Natural killer cell (primary cell): Measurements from ENCODE around the gene CCDC28A. TPM values are rescaled to one million over a fixed set of nuclear protein-coding genes. Genes with fewer than 3 reads are reported as not detected.

Source experiments
- ATAC-seq, 3 donors: fragments of 150-1000 bp in 2 of 3; fragments of 200-7000 bp in 1 of 3; cut with Tn5 transposase; 1 replicate in 1 of 3; 2 replicates in 2 of 3; pipeline ENCODE4 v1.10.0; 2021; ENCODE audit warnings: mild to moderate bottlenecking in 2 of 3, moderate library complexity in 2 of 3
- DNase-seq, 2 donors: peaks; one replicate each; pipeline versions ENCODE4 v3.0.0 to v3.0.0-alpha.2; 2013 to 2021; ENCODE audit warnings: mixed read lengths in 1 of 2
- H3K27ac ChIP-seq: one replicate; pipeline ENCODE4 v1.5.1; 2013; ENCODE audit warnings: mild to moderate bottlenecking, low read length
- H3K27me3 ChIP-seq: one replicate; pipeline ENCODE4 v1.6.1; 2013; ENCODE audit warnings: low read length; ENCODE audit not compliant: control insufficient read depth, insufficient read depth
- H3K36me3 ChIP-seq: one replicate; pipeline ENCODE4 v1.6.1; 2013; ENCODE audit warnings: low read length; ENCODE audit not compliant: control insufficient read depth, insufficient read depth
- H3K4me1 ChIP-seq: one replicate; pipeline ENCODE4 v1.6.1; 2013; ENCODE audit warnings: low read length; ENCODE audit not compliant: control insufficient read depth, insufficient read depth
- H3K4me3 ChIP-seq: one replicate; pipeline ENCODE4 v1.5.1; 2013; ENCODE audit warnings: low read length
- H3K9me3 ChIP-seq: one replicate; pipeline ENCODE4 v1.6.1; 2013; ENCODE audit warnings: low read length; ENCODE audit not compliant: control insufficient read depth, insufficient read depth
- H3K27ac Mint-ChIP-seq, 2 donors: one replicate each; pipeline ENCODE4 v1.8.0; 2022; ENCODE audit warnings: mild to moderate bottlenecking in 2 of 2, mixed read lengths in 2 of 2, moderate library complexity in 1 of 2
- H3K27me3 Mint-ChIP-seq, 2 donors: one replicate each; pipeline ENCODE4 v1.8.0; 2022; ENCODE audit warnings: low read depth in 2 of 2, mixed read lengths in 2 of 2
- H3K36me3 Mint-ChIP-seq: one replicate; pipeline ENCODE4 v1.8.0; 2022; ENCODE audit warnings: mixed read lengths
- H3K4me1 Mint-ChIP-seq, 2 donors: one replicate each; pipeline ENCODE4 v1.8.0; 2022; ENCODE audit warnings: mixed read lengths in 2 of 2
- H3K4me3 Mint-ChIP-seq: one replicate; pipeline ENCODE4 v1.8.0; 2022; ENCODE audit warnings: mild to moderate bottlenecking, moderate library complexity, mixed read lengths
- H3K9me3 Mint-ChIP-seq, 2 donors: one replicate each; pipeline ENCODE4 v1.8.0; 2022; ENCODE audit warnings: mixed read lengths in 2 of 2
- CTCF ChIP-seq: fragments of 200-600 bp; IDR thresholded peaks from one replicate; pipeline ENCODE4 v1.8.0; 2022; ENCODE audit warnings: antibody characterized with exemption
- WGBS: methylation state at CpG from one replicate; pipeline ENCODE4 v1.1.7; 2013; ENCODE audit warnings: missing lambda C conversion rate; ENCODE audit not compliant: insufficient coverage; 5-methylcytosine and 5-hydroxymethylcytosine counted together
- intact Hi-C: fragments of 100-400 bp; cut with micrococcal nuclease; formaldehyde crosslinking; loops from one replicate; pipeline ENCODE4 v1.14.2; 2022
- total RNA-seq, 4 donors: library from RNA; stranded (reverse); fragments of 120-200 nt in 1 of 4; gene quantifications; one replicate each; pipeline versions ENCODE4 v1.2.3 to v1.2.4, GENCODE V29; 2013 to 2022

Gene CCDC28A
- total RNA-seq, 3 donors from 2014 or later (not counting 1 experiment from before 2014, with no cell fraction given): 22.2 to 25.4 (median 24.3) TPM

- no peaks in the 10 kb centered on the region for H3K4me1 Mint-ChIP-seq
- no peaks in the 10 kb centered on the region for H3K9me3 ChIP-seq
- no peak overlapping the region for H3K27ac Mint-ChIP-seq
- WGBS: 92% methylated on average over 8 of the region's 9 CpGs
- no peaks in the 10 kb centered on the region for H3K36me3 ChIP-seq
- DNase-seq: no peak
- H3K9me3 Mint-ChIP-seq: no peaks in the 10 kb centered on the region
- no peak overlapping the region for H3K4me3 Mint-ChIP-seq
- H3K36me3 Mint-ChIP-seq: no peaks in the 10 kb centered on the region
- H3K4me1 ChIP-seq: no peaks in the 10 kb centered on the region
- no peak overlapping the region for H3K4me3 ChIP-seq
- no peak for ATAC-seq
- no peaks in the 10 kb centered on the region for H3K27me3 ChIP-seq
- no peak overlapping the region for H3K27ac ChIP-seq
- no peak for TF ChIP-seq CTCF
- peaks cover 6 to 21% of the 10 kb centered on the region in 2 donors for H3K27me3 Mint-ChIP-seq
- intact Hi-C loops: no loop called here
Measured at GRCh38 chr6:138805016-138805765, 31.6 kb downstream of the CCDC28A start.

- intact Hi-C loops: no loop called here
- H3K4me1 ChIP-seq: no peaks in the 10 kb centered on the region
- H3K4me3 Mint-ChIP-seq: no peak overlapping the region
- no peak overlapping the region for H3K27ac ChIP-seq
- no peak overlapping the region for H3K27ac Mint-ChIP-seq
- H3K4me3 ChIP-seq: no peak overlapping the region
- H3K9me3 Mint-ChIP-seq: no peaks in the 10 kb centered on the region
- H3K4me1 Mint-ChIP-seq: no peaks in the 10 kb centered on the region
- no peaks in the 10 kb centered on the region for H3K36me3 ChIP-seq
- peaks cover 6 to 21% of the 10 kb centered on the region in 2 donors for H3K27me3 Mint-ChIP-seq
- no peaks in the 10 kb centered on the region for H3K9me3 ChIP-seq
- H3K27me3 ChIP-seq: no peaks in the 10 kb centered on the region
- ATAC-seq (no peak), DNase-seq (no peak)
- H3K36me3 Mint-ChIP-seq: no peaks in the 10 kb centered on the region
- WGBS: no CpG with 5 or more reads among the region's 1 CpG
- TF ChIP-seq CTCF: no peak
Measured at GRCh38 chr6:138806889-138807288, 33.3 kb downstream of the CCDC28A start.

GRCh38 chr6:138809677-138810076 lies 36.1 kb downstream of the CCDC28A start:
- DNase-seq (no peak), ATAC-seq (no peak)
- Mint-ChIP-seq H3K27me3 (peaks cover 9 to 11% of the 10 kb centered on the region in 2 donors), H3K4me3 (no peak overlapping the region), H3K36me3 (no peaks in the 10 kb centered on the region), H3K4me1 (no peaks in the 10 kb centered on the region), H3K9me3 (no peaks in the 10 kb centered on the region), H3K27ac (no peak overlapping the region)
- H3K36me3 ChIP-seq: no peaks in the 10 kb centered on the region
- no peak for TF ChIP-seq CTCF
- no peak overlapping the region for H3K27ac ChIP-seq
- no peaks in the 10 kb centered on the region for H3K27me3 ChIP-seq
- 92% methylated on average over 1 of the region's 3 CpGs for WGBS
- H3K9me3 ChIP-seq: no peaks in the 10 kb centered on the region
- intact Hi-C loops: loop anchor here (10.0 kb wide), 1 partner anchor 245 kb away; no protein-coding TSS in a partner anchor
- H3K4me1 ChIP-seq: no peaks in the 10 kb centered on the region
- no peak overlapping the region for H3K4me3 ChIP-seq
